Uterus (tissue), 2 donors: Measurements from ENCODE around the gene TP53I13.

ENCODE experiments used
- CTCF ChIP-seq, 4 experiments: fragments of 200-600 bp in 2 of 4; fragments of 450-650 bp in 2 of 4; sonication (generic) in 2 of 4; IDR thresholded peaks; one replicate each; pipeline ENCODE4 v1.5.1; 2016 to 2019; ENCODE audit warnings: antibody characterized with exemption in 4 of 4, mild to moderate bottlenecking in 2 of 4, moderate library complexity in 1 of 4
- POLR2A ChIP-seq, 2 donors: fragments of 450-650 bp; IDR thresholded peaks; one replicate each; pipeline ENCODE4 v1.6.1; 2016; ENCODE audit warnings: antibody characterized with exemption in 2 of 2, mild to moderate bottlenecking in 1 of 2, moderate library complexity in 1 of 2

- TF ChIP-seq POLR2A (IDR thresholded peaks at IDR 0.05), result no peak
- TF ChIP-seq CTCF (IDR thresholded peaks at IDR 0.05), result no peak
Measured at GRCh38 chr17:29614349-29615047, 46.0 kb downstream of the TP53I13 start.
